Measurements from ENCODE around the gene SAT2. TPM values are rescaled to one million over a fixed set of nuclear protein-coding genes. Genes with fewer than 3 reads are reported as not detected.

Gene SAT2
- total and polyA plus RNA-seq, 2 of the 13 experiments (the other 11 are each of a cell fraction or from before 2014, with no cell fraction given) = 37.6 to 93.7 TPM

DNA sequence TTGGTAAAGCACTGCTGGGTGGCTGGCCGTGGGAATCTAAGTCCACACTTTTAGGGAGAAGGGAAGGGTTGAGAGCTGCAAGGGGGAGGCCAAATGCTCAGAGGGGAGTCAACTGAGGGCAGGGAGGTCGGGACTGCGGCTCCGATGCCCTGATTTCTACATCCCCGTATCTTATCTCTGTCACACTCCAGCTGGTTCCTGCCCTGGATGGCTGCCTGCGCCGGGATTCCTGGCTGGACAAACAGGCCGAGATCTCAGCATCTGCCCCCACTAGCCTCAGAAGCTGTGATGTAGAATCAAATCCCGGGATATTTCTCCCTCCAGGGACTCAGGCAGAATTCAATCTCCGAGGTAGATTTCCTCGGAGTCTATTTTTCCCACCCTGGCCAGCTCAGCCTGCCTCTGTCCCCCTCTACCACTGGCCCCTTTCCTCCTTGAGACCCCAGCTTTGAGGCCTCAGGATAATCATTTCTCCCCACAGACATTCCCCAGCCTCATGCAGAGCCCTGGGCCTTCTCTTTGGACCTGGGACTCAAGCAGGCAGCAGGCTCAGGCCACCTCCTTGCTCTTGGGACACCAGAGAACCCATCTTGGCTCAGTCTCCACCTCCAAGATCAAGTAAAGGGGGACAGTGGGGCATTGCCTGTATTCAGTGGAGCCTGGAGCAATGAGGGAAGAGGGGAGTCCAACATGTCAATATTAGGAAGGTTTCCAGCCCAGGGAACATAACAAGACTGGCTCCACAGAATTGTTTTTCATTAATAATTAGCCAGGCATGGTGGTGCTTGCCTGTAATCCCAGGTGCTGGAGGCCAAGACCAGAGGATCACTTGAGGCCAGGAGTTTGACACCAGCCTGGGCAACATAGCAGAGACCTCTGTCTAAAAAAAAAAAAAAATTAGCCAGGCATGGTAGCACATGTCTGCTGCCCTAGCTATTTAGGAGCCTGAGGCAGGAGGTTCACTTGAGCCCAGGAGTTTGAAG lies 4.1 kb upstream of the SAT2 start (continued):
- no peak for TF ChIP-seq ZBTB40 (IDR thresholded peaks at IDR 0.05)
- TF ChIP-seq ZBTB40 (CRISPR knock-in tag; IDR thresholded peaks at IDR 0.05) = no peak
- TF ChIP-seq ZNF770 (CRISPR knock-in tag; IDR thresholded peaks at IDR 0.05) = peak; percentile 99
- TF ChIP-seq, protein P1, sequence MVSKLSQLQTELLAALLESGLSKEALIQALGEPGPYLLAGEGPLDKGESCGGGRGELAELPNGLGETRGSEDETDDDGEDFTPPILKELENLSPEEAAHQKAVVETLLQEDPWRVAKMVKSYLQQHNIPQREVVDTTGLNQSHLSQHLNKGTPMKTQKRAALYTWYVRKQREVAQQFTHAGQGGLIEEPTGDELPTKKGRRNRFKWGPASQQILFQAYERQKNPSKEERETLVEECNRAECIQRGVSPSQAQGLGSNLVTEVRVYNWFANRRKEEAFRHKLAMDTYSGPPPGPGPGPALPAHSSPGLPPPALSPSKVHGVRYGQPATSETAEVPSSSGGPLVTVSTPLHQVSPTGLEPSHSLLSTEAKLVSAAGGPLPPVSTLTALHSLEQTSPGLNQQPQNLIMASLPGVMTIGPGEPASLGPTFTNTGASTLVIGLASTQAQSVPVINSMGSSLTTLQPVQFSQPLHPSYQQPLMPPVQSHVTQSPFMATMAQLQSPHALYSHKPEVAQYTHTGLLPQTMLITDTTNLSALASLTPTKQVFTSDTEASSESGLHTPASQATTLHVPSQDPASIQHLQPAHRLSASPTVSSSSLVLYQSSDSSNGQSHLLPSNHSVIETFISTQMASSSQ (IDR thresholded peaks at IDR 0.05; ENCODE audit: low read depth) = peak; percentile 82
- TF ChIP-seq, protein P1 (CRISPR knock-in tag; IDR thresholded peaks at IDR 0.05; ENCODE audit: borderline replicate concordance) = peak; percentile 64; the same call in 1 of the 2 replicates
- 0 out of 2 replicates have a peak, but pooled peaks have one; percentile 13 for TF ChIP-seq ETV5 (CRISPR knock-in tag; IDR thresholded peaks at IDR 0.05; ENCODE audit: borderline replicate concordance)
- TF ChIP-seq ZNF121 (CRISPR knock-in tag; IDR thresholded peaks at IDR 0.05) = peak; percentile 35
- TF ChIP-seq MAFF (IDR thresholded peaks at IDR 0.05; ENCODE audit: low read depth, low read length) = no peak
- TF ChIP-seq ZNF792 (CRISPR knock-in tag; IDR thresholded peaks at IDR 0.05) = no peak
- TF ChIP-seq, protein P2, sequence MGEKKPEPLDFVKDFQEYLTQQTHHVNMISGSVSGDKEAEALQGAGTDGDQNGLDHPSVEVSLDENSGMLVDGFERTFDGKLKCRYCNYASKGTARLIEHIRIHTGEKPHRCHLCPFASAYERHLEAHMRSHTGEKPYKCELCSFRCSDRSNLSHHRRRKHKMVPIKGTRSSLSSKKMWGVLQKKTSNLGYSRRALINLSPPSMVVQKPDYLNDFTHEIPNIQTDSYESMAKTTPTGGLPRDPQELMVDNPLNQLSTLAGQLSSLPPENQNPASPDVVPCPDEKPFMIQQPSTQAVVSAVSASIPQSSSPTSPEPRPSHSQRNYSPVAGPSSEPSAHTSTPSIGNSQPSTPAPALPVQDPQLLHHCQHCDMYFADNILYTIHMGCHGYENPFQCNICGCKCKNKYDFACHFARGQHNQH (CRISPR knock-in tag; IDR thresholded peaks at IDR 0.05) = 0 out of 2 replicates have a peak, but pooled peaks have one; percentile 46
- no peak for TF ChIP-seq NR2F6 (IDR thresholded peaks at IDR 0.05)
- peak; percentile 20; the same call in 1 of the 2 replicates for TF ChIP-seq NR2F6 (CRISPR knock-in tag; IDR thresholded peaks at IDR 0.05)

Measured in HepG2 (cell line).